ENCODE results near the gene COA4. TPM values are rescaled to one million over a fixed set of nuclear protein-coding genes. Genes with fewer than 3 reads are reported as not detected.

Gene COA4
- total and polyA plus RNA-seq, 9 donors: 47.6 to 72.5 (median 55.7) TPM

DNA sequence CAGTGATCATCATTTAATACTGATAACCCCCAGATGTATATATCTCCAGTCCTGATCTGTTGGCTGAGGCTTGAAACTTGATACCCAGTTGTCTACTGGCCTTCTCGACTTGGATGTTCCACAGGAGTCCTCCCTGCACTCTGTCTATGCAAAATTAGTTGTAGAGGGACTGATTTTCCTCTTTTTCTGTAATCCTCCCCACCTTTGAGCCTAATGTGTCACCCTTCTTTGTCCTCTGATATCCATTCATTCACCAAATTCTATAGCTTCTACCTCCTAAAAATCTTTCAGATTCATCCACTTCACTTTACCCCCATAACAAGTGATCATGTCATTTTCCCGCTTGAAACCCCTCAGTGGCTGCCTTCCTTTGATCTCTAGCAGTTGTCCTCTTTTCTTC lies 16.4 kb downstream of the COA4 start:
- Histone ChIP-seq H3K9me3 (no peaks in the 10 kb centered on the region), H3K4me3 (no peak overlapping the region), H3K4me1 (ENCODE audit: insufficient read depth) (no peaks in the 10 kb centered on the region), H3K36me3 (no peaks in the 10 kb centered on the region), H3K27me3 (no peaks in the 10 kb centered on the region), H3K27ac (no peak overlapping the region)
- 63 to 65% (median 65%) methylated on average over 2 of the region's 2 CpGs for WGBS, 3 donors
- no peak for DNase-seq
- TF ChIP-seq POLR2A (IDR thresholded peaks at IDR 0.05) (no peak), EP300 (IDR thresholded peaks at IDR 0.05) (no peak), CTCF (IDR thresholded peaks at IDR 0.05) (no peak)
- intact Hi-C loops (cut with DNase I): no loop called here

- no peak for DNase-seq
- Histone ChIP-seq H3K27ac (no peak overlapping the region), H3K36me3 (no peaks in the 10 kb centered on the region), H3K27me3 (no peaks in the 10 kb centered on the region), H3K9me3 (no peaks in the 10 kb centered on the region), H3K4me3 (no peak overlapping the region), H3K4me1 (ENCODE audit: insufficient read depth) (no peaks in the 10 kb centered on the region)
- 90 to 94% (median 92%) methylated on average over 2 of the region's 2 CpGs for WGBS, 3 donors
- intact Hi-C loops (cut with DNase I): no loop called here
- TF ChIP-seq EP300 (IDR thresholded peaks at IDR 0.05): no peak
Measured at GRCh38 chr11:73859671-73860070, 17.0 kb downstream of the COA4 start.

- Histone ChIP-seq H3K4me3 (no peak overlapping the region), H3K36me3 (no peaks in the 10 kb centered on the region), H3K9me3 (no peaks in the 10 kb centered on the region), H3K27ac (no peak overlapping the region), H3K4me1 (ENCODE audit: insufficient read depth) (no peaks in the 10 kb centered on the region), H3K27me3 (no peaks in the 10 kb centered on the region)
- TF ChIP-seq EP300 (IDR thresholded peaks at IDR 0.05) (no peak), POLR2A (IDR thresholded peaks at IDR 0.05) (no peak), CTCF (IDR thresholded peaks at IDR 0.05) (no peak)
- 85 to 92% (median 86%) methylated on average over 1 of the region's 1 CpG for WGBS, 3 donors
- DNase-seq: no peak
- intact Hi-C loops (cut with DNase I): no loop called here
Measured at GRCh38 chr11:73856031-73856567, 20.5 kb downstream of the COA4 start.

DNA sequence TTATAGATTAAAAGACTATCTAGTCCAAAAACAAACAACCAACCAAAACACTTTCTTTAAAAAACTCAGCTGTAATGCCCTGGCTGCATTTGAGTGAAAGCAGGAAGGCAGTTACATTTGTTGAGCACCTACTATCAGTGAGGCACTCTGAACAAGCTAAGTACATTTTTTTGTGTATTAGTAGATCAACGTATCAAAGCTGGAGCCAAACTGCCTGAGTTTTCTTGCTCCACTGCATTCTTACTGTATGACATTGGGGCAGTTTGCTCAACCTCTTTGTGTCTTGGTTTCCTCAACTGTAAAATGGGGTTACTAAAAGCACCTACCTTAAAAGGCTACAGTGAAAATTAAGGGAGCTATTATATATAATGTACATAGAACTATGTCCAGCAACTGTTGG lies 22.0 kb downstream of the COA4 start:
- 75 to 78% (median 78%) methylated on average over 1 of the region's 1 CpG for WGBS, 3 donors

More for the DNA sequence above, 22.0 kb downstream of the COA4 start:
- TF ChIP-seq POLR2A (IDR thresholded peaks at IDR 0.05) (no peak), EP300 (IDR thresholded peaks at IDR 0.05) (no peak), CTCF (IDR thresholded peaks at IDR 0.05) (no peak)
- intact Hi-C loops (cut with DNase I): no loop called here
- Histone ChIP-seq H3K27me3 (no peaks in the 10 kb centered on the region), H3K4me3 (no peak overlapping the region), H3K9me3 (no peaks in the 10 kb centered on the region), H3K27ac (no peak overlapping the region), H3K4me1 (ENCODE audit: insufficient read depth) (no peaks in the 10 kb centered on the region), H3K36me3 (no peaks in the 10 kb centered on the region)
- DNase-seq: no peak
